ENCODE measurements around the gene PPP1R18. TPM values are rescaled to one million over a fixed set of nuclear protein-coding genes. Genes with fewer than 3 reads are reported as not detected.

The PPP1R18 gene
- total RNA-seq, 1 experiment from 2014 or later, result 28.2 TPM

DNA sequence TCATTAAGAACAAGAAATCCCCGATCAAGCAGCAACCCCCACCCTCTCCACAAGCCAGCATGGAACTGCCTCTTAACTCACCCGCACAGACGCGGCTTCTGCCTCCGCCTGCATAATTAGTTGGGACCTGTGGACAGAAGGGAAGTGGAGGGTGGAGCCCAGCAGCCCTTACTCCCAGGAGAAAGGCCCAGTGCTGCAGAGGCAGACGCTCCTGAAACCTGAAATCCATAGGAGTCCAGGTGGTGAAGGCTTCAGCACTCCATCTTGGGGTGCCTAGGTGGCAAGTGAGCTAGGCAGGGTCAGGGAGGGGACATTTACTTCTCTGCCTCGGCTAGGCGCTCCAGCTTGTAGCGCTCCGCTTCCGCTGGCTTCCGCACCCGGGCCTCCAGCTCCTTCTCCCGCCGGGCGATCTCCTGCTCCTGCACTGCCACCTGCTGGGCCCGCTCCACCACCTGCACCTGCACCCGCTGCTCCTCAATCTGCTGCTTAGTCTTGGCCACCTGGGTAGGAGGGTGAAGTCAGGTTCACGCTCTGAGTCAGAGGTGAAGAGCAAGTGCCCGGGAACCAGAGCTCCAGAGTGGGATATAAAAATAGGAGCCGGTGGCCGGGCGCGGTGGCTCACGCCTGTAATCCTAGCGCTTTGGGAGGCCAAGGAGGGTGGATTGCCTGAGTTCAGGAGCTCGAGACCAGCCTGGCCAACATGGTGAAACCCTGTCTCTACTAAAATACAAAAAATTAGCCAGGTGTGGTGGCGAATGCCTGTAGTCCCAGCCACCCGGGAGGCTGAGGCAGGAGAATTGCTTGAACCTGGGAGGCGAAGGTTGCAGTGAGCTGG is 44.4 kb upstream of the PPP1R18 start:
- peaks cover 22% of the 10 kb centered on the region for H3K4me1 Mint-ChIP-seq (ENCODE audit: low read depth, unreplicated experiment)
- TSS peak; percentile 25 for BruUV-seq (replicated peaks)
- peak; percentile 84 for TF ChIP-seq CTCF (IDR thresholded peaks at IDR 0.05; ENCODE audit: unreplicated experiment)

GRCh38 chr6:30727920-30728553 is 41.6 kb upstream of the PPP1R18 start:
- TF ChIP-seq CTCF (IDR thresholded peaks at IDR 0.05; ENCODE audit: unreplicated experiment), result no peak
- Mint-ChIP-seq H3K9me3 (ENCODE audit: low read depth, unreplicated experiment) (no peaks in the 10 kb centered on the region), H3K27ac (ENCODE audit: unreplicated experiment) (peak overlapping the region; percentile 63), H3K4me1 (ENCODE audit: low read depth, unreplicated experiment) (peaks cover 45% of the 10 kb centered on the region), H3K4me3 (ENCODE audit: low read depth, unreplicated experiment) (no peak overlapping the region), H3K27me3 (ENCODE audit: unreplicated experiment) (no peaks in the 10 kb centered on the region), H3K36me3 (ENCODE audit: insufficient read depth, unreplicated experiment) (peaks cover 96% of the 10 kb centered on the region)
- CTCF ChIA-PET, result interaction anchor here (0.7 to 1.8 kb wide), 5 partner anchors 32 to 352 kb away, joined by 3 to 9 read pairs (median 4); no protein-coding TSS in a partner anchor
- DNase-seq, result no peak
- BruUV-seq (replicated peaks), result no TSS peak
- intact Hi-C loops (cut with micrococcal nuclease; ENCODE audit: unreplicated experiment), result loop anchor here (10.0 kb wide), 2 partner anchors 183 to 243 kb away; partner anchors contain the start of gene HLA-E

More for the DNA sequence above, 44.4 kb upstream of the PPP1R18 start:
- intact Hi-C loops (cut with micrococcal nuclease; ENCODE audit: unreplicated experiment), result loop anchor here (5.0 kb wide), 1 partner anchor 356 kb away; no protein-coding TSS in a partner anchor
- Mint-ChIP-seq H3K4me3 (ENCODE audit: low read depth, unreplicated experiment) (peak overlapping the region; percentile 66), H3K9me3 (ENCODE audit: low read depth, unreplicated experiment) (no peaks in the 10 kb centered on the region), H3K36me3 (ENCODE audit: insufficient read depth, unreplicated experiment) (peaks cover 92% of the 10 kb centered on the region), H3K27me3 (ENCODE audit: unreplicated experiment) (no peaks in the 10 kb centered on the region), H3K27ac (ENCODE audit: unreplicated experiment) (peak overlapping the region; percentile 98)
- peak; percentile 95 for DNase-seq
- CTCF ChIA-PET, result interaction anchor here (0.6 to 2.0 kb wide), 31 partner anchors 9 to 189 kb away, joined by 3 to 50 read pairs (median 6); partner anchors contain the start of genes ATAT1, C6orf136, DDR1 and DHX16

- Mint-ChIP-seq H3K27me3 (ENCODE audit: unreplicated experiment) (no peaks in the 10 kb centered on the region), H3K9me3 (ENCODE audit: low read depth, unreplicated experiment) (no peaks in the 10 kb centered on the region), H3K36me3 (ENCODE audit: insufficient read depth, unreplicated experiment) (peaks cover 96% of the 10 kb centered on the region), H3K27ac (ENCODE audit: unreplicated experiment) (no peak overlapping the region), H3K4me1 (ENCODE audit: low read depth, unreplicated experiment) (peaks cover 54% of the 10 kb centered on the region), H3K4me3 (ENCODE audit: low read depth, unreplicated experiment) (no peak overlapping the region)
- CTCF ChIA-PET, result interaction anchor here (1.4 to 1.8 kb wide), 2 partner anchors 48 to 94 kb away, joined by 4 to 9 read pairs; no protein-coding TSS in a partner anchor
- no peak for TF ChIP-seq CTCF (IDR thresholded peaks at IDR 0.05; ENCODE audit: unreplicated experiment)
- no TSS peak for BruUV-seq (replicated peaks)
- intact Hi-C loops (cut with micrococcal nuclease; ENCODE audit: unreplicated experiment), result loop anchor here (10.0 kb wide), 2 partner anchors 182 to 242 kb away; partner anchors contain the start of gene HLA-E
- no peak for DNase-seq
These were observed 40.3 kb upstream of the PPP1R18 start for GRCh38 chr6:30726506-30727413.

Data from Calu3 (cell line).